Stimulated activated CD4-positive, alpha-beta T cell treated with anti-CD3 and anti-CD28 coated beads, Interleukin-12 subunit alpha, Interleukin-12 subunit beta, amount 100 ng/mL, for 4 hours (primary cell): ENCODE results near the gene WDR64.

ENCODE experiments used
- DNase-seq: peaks from one replicate; pipeline ENCODE4 v3.0.0-alpha.2; 2020

The WDR64 gene

GRCh38 chr1:241652012-241652411 is at the start of gene WDR64:
Gene WDR64 (plus strand): TSS chr1:241652281. CDS start chr1:241652485, 204 bp downstream.
- no peak for DNase-seq

GRCh38 chr1:241603731-241604245 is 48.3 kb upstream of the WDR64 start:
- no peak for DNase-seq

- DNase-seq, result no peak
These were observed 46.8 kb upstream of the WDR64 start for GRCh38 chr1:241605146-241605805.

GRCh38 chr1:241606544-241606943 is 45.5 kb upstream of the WDR64 start:
- no peak for DNase-seq

GRCh38 chr1:241607497-241607896 is 44.6 kb upstream of the WDR64 start:
- no peak for DNase-seq

- no peak for DNase-seq
These were observed 43.6 kb upstream of the WDR64 start for GRCh38 chr1:241608379-241609033.

- DNase-seq, result no peak
These were observed 41.8 kb upstream of the WDR64 start for GRCh38 chr1:241610056-241610815.

GRCh38 chr1:241611063-241611462 is 41.0 kb upstream of the WDR64 start:
- DNase-seq, result no peak

GRCh38 chr1:241611736-241612135 is 40.3 kb upstream of the WDR64 start:
- no peak for DNase-seq

GRCh38 chr1:241612533-241613477 is 39.3 kb upstream of the WDR64 start:
- no peak for DNase-seq

- no peak for DNase-seq
These were observed 37.9 kb upstream of the WDR64 start for GRCh38 chr1:241614144-241614543.

GRCh38 chr1:241614572-241614971 is 37.5 kb upstream of the WDR64 start:
- no peak for DNase-seq

GRCh38 chr1:241615043-241615974 is 36.8 kb upstream of the WDR64 start:
- DNase-seq, result no peak

- DNase-seq, result no peak
These were observed 34.7 kb upstream of the WDR64 start for GRCh38 chr1:241617426-241617825.

- DNase-seq, result no peak
These were observed 29.4 kb upstream of the WDR64 start for GRCh38 chr1:241622669-241623068.

GRCh38 chr1:241624935-241625334 is 27.1 kb upstream of the WDR64 start:
- DNase-seq, result no peak

- DNase-seq, result no peak
These were observed 24.4 kb upstream of the WDR64 start for GRCh38 chr1:241627453-241628259.

- DNase-seq, result no peak
These were observed 22.1 kb upstream of the WDR64 start for GRCh38 chr1:241630005-241630404.

- no peak for DNase-seq
These were observed 21.6 kb upstream of the WDR64 start for GRCh38 chr1:241630476-241630875.

- DNase-seq, result no peak
These were observed 21.2 kb upstream of the WDR64 start for GRCh38 chr1:241630899-241631298.

GRCh38 chr1:241631674-241632073 is 20.4 kb upstream of the WDR64 start:
- no peak for DNase-seq
